HEK293T (cell line): Measurements from ENCODE around the gene ISL2.

Experiments
- FOXA1 ChIP-seq: fragments of 450-650 bp; IDR thresholded peaks from 2 replicates; pipeline ENCODE4 v1.6.1; 2016; ENCODE audit warnings: mild to moderate bottlenecking
- NFRKB ChIP-seq: fragments of 450-650 bp; IDR thresholded peaks from 2 replicates; pipeline ENCODE4 v1.6.1; 2016; ENCODE audit warnings: mild to moderate bottlenecking, moderate library complexity

- no peak for TF ChIP-seq NFRKB
- no peak for TF ChIP-seq FOXA1
Measured at GRCh38 chr15:76376816-76377215, 40.2 kb downstream of the ISL2 start.
